ENCODE measurements around the gene UBE2E1.

- TF ChIP-seq CTCF (IDR thresholded peaks at IDR 0.05) (no peak), POLR2A (IDR thresholded peaks at IDR 0.05) (no peak), POLR2AphosphoS5 (IDR thresholded peaks at IDR 0.05; ENCODE audit: insufficient read depth in 1 of 2, low read depth in 1 of 2) (no peak)
Observed at GRCh38 chr3:23863060-23863459, 57.3 kb downstream of the UBE2E1 start.
